NCI-H146 treated with DMSO at 0.1 percent for 48 hours (cell line): ENCODE data around the gene RFXANK.
"Not testable (repeated sequence)": the region's sequence is repeated elsewhere in the genome, so short reads cannot be mapped to it uniquely, and the experiment has no call there.

Experiments
- DNase-seq: peaks from one replicate; lab custom pipeline; 2025; ENCODE audit not compliant: unreplicated experiment; lab: John Stamatoyannopoulos, UW

RFXANK gene

DNA sequence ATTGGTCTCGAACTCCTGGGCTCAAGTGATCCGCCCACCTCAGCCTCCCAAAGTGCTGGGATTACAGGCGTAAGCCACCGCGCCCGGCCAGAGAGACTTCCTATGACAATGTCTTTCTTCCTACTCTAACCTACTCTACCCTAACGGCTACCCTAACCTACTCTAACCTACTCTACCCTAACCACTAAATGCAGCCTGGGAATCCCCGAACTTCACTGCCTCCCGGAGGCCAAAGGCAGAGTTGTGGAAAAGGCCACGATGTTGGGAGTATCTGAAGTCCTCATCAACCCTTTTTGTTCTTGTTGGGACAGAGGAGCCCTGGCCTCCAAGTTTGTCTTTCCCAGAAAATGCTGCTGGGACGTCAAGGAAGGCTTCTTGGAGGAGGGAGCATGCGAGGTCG is 12.1 kb downstream of the RFXANK start:
- no peak for DNase-seq

DNA sequence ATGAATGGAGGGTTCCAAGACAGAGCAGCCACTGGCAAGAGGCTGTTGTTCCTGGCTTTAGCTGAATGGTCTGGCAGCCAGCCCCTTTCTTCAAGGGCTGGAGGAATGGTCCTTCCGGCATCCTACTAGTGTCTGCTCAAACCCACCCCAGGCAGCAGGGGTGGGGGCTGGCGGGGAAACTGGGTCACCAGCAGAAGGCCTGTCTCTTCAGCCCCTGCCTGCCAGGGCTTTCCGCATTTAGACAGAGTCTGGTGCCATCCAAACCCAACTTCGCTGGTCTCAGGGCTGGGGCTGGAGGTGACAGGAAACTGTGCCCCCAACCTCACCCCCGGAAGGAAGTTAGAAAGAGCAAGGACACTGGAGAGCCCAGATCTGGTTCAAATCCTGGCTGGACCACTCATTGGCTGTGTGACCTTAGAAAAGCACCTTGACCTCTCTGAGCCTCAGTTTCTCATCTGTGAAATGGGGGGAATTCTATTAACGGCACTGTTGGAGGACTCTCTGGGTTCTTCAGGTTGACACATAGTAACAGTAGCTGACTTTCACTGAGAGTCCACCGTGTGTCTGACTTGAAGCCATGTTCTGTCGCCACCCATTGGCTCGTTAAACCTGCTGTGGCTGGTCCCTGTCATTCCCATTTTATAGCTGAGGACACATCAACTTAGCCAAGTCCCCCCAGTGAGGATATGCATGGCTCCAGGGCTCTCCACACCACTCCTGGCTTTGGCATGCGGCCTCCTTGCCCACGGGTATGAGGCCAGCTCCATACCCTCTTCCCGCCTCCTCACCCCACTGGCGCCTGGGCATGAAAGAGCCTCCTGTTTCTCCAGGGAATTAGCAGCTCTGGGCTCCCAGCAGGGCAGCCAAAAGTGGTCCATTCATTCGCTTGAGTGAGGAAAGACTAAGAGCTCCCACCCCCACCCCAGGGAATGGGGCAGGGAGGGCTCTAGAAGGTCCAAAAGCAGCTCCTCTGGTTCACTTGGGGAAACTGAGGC is 13.7 kb downstream of the RFXANK start:
- no peak for DNase-seq

DNA sequence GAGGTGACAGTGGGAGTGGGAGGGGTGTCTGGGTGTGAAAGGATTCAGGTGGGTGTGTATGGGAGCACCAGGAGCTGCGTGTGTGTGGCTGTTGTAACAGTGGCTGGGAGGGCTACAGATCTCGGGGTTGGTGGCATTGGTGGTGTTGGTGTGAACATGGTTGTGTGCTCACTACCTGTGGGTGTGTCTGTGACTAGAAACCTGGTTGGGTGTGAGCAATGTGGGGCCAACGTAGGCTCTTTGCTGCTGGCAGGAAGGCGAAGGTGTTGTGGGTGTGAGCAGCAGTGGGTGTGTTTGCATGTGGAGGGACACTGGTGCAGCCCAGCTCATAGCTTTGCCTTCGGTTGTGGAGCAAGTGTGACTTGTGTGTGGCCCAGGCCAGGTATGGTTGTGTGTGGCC is 14.9 kb downstream of the RFXANK start:
- no peak for DNase-seq

DNA sequence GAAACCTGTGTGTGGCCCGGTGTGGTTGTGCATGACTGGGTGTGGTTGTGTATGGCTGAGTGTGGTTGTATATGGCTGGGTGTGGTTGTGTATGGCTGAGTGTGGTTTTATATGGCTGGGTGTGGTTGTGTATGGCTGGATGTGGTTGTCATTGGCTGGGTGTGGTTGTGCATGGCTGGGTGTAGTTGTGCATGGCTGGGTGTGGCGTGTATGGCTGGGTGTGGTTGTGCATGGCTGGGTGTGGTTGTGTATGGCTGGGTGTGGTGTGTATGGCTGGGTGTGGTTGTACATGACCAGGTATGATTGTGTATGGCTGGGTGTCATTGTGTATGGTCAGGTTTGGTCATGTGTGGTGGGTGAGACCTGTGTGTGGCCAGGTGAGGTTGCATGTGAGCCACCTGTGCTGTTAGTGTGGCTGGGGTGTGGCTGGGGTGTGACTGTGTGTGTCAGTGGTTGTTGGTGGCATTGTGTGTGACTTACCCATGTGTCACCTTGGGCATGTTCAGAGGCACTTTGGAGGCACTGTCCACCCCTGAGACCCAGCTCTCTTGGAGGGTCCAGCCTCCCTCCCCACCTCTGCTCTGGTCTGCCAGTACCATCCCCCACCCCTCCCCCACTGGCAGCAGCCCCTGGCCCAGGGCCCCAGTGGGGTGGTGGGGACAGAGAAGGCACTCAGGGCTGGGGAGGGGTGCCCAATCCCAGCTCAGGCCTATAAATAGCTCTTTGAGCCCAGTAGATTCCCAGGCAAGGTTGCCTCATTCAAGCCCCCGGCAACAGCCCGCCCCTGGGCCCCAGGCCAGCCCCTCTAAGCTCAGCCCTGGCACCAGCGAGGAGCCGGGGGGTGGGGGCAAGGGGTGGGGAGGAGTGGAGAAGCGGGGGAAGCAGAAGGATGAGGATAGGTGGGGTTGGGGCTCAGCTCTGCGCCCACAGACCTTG is 15.8 kb downstream of the RFXANK start:
- no peak for DNase-seq

DNA sequence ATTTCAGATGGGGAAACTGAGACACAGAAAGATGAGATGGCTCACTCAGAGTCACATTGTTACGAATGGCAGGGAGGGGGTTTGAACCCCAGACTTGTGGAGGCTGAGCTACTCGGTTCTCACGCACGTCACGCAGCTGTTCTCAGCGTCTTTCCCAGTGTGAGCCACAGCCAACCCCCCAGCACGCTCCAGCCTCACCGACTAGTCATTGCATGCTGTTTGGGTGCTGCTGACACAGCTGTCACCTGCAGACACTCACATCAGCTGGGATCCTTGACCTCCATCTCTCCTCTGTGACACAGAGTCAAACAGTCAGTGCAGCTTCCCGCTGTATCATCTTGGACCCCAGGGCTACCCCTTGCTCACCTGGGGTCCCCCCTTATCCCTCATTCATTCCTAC is 17.3 kb downstream of the RFXANK start:
- peak; percentile 5 for DNase-seq

DNA sequence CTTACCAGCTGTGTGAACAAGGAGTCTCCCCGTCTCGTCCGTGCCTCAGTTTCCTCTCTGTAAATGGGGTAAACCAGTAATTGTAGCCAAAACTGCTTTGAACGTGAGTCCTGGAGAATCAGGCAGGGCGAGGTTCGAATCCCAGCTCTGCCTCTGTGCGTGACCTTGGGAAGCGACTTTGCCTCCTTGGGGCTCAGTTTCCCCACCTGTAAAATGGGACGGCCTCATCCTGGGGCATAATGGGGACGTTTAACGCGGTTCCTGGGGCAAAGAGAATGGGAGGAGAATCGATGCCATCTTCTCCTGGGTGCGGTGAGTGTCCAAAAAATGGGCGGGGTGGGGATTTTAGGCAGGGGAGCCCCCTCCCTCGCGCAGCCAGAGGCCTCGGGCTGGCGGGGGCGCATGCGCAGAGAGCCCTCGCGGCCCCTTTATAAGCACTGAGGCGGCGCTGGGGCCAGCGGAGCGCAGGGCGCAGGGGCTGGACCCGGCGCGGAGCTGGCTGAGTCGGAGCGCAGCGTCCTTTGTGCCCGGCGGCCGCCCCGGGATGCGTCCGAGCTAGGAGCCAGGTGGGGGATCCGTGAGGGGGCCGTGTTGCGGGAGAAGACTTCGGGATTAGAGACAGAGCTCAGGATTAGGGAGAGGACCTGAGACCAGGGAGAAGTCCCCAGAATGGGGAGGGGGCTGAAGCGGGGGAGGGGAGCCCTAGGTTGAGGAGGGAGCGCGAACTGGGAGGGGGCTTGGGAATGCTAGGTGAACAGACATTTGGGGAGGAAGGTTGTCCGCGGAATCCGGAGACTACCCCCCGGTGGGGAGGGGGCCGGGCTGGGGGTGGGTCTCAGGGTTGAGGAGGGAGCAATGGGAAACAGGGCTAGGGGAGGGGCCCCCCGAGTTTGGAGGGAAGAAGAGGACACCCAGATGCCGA is 19.7 kb downstream of the RFXANK start, which contains the start of gene NCAN:
Gene NCAN (plus strand): TSS at position 460 of the 922 bp plus-strand sequence. CDS start 4,996 bp downstream, outside the sequence.
- DNase-seq: peak; percentile 28

DNA sequence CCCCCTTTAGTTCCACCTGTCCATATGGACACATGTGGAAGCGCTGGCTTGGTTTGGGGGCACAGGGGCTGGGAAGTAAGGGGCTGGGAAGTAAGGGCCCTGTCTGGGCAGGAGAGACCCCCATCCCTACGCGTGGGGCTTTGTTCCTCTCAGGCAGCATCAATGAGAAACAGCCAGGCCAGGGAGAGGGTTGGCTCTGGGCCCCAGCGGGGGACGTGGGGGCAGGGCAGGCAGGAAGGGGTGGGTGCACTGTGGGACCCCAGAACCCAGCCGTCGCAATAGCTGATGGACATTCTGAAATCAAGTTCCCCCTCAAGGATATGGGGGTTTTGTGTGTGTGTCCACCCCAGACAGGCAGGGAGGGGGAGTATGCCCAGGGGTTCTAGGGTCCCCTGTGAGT is 20.9 kb downstream of the RFXANK start:
- DNase-seq: no peak

DNA sequence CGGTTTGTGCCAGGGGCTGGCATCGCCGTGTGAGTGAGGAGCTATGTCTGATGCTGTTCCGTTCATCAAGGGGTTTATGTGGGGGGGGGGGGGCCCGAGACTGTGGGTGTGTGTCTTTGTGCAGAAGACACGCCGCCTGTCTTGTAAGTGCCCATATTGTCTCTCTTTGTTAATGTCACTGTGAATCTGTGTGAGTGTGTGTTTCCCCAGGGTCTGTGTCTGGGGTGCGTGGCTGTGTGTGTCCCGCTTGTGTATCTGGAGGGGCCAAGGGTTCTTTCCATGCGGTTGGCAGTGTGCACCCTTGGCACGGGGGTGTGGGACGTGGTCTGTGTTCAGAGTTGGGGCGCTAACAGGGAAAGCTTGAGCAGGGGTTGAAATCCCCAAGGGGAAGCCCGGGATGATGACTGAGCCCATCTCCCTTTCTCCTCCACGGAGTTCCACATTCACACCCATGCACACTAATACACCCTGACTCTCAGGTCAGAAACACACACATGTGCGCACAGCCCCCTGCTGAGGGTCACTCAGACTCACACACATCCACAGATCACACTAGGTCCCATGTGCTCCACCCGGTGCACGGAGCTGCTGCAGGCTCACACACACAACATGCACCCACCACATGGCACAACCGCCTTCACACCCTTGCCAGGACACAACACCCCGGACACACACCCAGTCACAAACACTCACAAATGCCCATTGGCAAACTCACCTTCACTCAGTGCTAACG is 21.5 kb downstream of the RFXANK start:
- no peak for DNase-seq

DNA sequence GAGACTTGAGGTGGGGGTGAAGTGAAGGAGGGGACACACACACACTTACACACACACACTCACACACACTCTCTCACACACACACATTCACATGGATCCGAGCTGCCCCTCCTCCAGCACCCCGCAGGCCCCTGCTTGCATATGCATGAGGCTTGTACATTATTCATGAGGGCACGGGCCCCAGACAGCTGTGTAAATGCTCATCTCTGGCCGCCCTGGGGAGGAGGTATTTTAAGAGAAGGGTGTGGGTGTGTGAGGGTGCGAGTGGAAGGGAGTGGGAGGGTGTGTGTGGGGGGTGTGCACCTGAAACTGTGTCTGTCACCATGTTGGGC is 22.1 kb downstream of the RFXANK start:
- peak; percentile 10 for DNase-seq

DNA sequence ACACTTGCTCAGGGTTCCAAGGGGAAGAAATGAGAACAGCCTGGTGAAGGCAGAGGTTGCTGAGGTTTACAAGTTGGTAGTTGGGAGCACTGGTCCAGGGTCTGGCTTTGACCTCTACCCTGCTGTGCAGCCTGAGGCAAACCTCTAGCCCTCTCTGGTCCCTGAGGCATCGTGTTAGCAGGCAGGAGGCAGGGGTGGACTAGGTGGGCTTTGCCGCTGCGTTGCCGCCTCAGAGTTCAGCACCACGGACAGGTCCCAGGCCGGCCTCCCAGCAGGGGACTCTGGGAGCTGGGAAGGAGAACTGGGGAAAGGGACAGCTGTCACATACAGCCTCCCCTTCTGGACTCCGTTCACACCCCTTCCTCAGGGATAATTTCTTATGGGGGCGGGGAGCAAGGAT is 22.8 kb downstream of the RFXANK start:
- no peak for DNase-seq

DNA sequence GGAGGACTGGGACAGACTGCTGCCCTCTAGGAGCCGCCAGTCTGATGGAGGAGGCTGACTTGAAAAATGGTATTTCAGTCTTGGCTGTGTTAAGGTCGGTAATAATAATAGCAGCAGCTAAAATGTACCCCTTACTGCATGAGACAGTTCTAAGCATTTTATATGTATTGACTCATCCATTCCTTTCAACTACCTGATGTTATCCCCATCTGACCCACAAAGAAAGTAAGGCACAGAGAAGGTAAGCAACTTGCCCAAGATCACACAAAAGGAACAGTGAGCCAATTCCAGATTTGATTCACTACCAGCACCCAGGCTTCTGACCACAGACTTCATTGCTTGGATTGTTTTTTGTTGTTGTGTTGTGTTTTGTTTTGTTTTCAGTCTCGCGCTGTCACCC is 23.7 kb downstream of the RFXANK start:
- no peak for DNase-seq

DNA sequence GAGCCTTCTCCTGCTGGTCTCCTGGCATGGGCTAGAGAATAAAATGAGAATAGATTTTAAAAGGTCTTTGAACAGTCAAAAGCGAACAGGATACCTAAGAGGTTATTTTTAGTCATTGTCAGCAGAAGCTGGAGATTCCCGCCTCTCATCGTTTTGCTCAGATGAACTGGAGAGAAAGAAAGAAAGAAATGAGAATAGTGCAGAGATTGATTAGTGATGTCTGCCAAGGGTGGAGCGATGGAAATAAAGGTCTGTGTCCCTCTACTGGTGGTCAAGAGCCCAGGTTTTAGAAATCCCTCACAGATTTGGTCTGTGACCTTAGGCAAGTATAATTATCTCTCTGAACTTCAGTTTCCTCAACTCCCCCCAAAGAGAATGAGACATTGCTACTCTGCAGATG is 25.0 kb downstream of the RFXANK start:
- DNase-seq: peak; percentile 43

DNA sequence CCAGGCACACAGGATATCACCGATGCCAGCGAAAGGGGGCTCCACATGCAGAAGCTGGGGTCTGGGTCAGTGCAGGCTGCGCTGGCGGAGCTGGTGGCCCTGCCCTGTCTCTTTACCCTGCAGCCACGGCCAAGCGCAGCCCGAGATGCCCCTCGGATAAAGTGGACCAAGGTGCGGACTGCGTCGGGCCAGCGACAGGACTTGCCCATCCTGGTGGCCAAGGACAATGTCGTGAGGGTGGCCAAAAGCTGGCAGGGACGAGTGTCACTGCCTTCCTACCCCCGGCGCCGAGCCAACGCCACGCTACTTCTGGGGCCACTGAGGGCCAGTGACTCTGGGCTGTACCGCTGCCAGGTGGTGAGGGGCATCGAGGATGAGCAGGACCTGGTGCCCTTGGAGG is 26.9 kb downstream of the RFXANK start:
- no peak for DNase-seq

DNA sequence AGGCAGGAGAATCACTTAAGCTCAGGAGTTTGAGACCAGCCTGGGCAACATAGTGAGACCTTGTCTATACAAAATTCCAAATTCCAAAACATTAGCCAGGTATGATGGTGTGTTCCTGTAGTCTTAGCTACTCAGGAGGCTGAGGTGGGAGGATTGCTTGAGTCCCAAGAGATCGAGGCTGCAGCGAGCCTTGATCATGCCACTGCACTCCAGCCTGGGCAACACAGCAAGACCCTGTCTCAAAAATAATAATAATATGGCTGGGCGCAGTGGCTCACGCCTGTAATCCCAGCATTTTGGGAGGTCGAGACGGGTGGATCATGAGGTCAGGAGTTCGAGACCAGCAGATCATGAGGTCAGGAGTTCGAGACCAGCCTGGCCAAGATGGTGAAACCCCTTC is 28.9 kb downstream of the RFXANK start:
- not testable (repeated sequence) for DNase-seq

DNA sequence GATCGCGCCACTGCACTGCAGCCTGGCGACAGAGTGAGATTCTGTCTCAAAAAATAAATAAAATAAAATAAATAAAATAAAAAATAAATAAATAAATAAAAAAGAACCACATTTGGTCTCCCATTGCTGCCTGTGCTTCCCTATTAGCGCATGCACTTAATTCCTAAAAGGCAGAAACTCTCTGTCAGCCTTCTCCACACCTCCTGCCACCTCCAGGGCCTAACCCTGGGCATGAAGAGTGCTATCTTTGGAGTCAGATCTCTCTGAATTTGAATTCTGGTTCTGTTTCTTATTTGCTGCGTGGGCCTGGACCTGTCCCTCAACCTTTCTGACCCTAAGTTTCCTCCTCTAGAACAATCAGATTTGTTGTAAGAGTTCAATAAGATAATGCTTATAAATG is 31.0 kb downstream of the RFXANK start:
- no peak for DNase-seq

DNA sequence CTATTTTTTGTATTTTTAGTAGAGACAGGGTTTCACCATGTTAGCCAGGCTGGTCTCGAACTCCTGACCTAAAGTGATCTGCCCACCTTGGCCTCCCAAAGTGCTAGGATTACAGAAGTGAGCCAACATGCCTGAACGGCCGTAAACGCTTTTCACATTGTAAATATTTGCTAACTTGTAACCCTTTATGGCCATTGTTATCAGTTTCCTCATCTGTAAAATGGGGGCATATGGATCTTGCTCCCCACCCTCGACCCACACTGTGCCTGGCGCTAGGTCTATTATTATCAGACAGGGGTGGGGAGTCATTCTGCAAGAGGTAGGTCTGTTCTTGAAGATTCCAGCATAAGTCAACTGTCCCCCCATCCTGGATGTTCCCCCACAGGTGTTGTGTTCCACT is 31.6 kb downstream of the RFXANK start:
- no peak for DNase-seq

DNA sequence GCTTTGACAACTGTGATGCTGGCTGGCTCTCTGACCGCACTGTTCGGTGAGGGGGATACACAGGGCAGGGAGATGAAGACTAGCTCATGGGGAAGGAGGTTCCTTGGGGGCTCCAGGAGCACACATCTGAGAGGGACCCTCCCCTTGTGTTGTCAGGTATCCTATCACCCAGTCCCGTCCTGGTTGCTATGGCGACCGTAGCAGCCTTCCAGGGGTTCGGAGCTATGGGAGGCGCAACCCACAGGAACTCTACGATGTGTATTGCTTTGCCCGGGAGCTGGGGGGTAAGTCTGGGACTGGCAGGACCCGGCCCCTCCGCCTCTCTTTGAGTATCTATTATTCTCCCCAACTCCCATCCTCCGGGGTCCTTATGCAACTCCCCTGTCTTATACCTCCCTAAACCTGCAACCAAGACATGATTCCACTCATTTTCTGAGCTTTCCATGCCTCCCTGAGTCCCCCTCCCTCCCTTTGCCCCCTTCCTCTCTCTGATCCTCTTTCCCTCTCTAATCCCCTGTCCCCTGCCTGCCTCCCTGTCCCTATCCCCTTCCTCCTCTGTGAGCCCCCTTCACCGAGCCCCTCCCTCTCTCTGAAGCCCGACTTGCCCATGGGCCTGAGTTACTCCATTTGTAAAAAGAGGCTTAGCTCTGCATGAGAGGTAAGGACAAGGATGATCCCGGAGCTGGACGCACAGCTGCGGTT is 32.2 kb downstream of the RFXANK start:
- DNase-seq: no peak

DNA sequence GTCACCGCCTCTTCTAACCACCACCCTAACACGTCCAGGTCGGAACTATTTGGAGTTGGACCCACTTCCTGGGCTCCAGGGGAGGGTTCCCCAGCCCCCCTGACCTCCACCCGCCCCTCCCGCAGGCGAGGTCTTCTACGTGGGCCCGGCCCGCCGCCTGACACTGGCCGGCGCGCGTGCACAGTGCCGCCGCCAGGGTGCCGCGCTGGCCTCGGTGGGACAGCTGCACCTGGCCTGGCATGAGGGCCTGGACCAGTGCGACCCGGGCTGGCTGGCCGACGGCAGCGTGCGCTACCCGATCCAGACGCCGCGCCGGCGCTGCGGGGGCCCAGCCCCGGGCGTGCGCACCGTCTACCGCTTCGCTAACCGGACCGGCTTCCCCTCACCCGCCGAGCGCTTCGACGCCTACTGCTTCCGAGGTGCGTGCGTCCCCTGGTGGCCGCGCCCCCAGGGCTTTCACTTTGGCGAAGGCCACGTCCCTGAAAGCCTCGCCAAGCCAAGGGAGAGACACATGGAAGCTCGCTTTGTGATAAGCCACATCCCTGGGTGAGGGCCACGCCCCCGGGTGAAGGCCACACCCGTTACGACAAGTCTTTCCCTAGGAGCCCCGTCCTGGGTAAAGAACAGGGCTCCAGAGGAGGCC is 32.9 kb downstream of the RFXANK start:
- peak; percentile 72 for DNase-seq

DNA sequence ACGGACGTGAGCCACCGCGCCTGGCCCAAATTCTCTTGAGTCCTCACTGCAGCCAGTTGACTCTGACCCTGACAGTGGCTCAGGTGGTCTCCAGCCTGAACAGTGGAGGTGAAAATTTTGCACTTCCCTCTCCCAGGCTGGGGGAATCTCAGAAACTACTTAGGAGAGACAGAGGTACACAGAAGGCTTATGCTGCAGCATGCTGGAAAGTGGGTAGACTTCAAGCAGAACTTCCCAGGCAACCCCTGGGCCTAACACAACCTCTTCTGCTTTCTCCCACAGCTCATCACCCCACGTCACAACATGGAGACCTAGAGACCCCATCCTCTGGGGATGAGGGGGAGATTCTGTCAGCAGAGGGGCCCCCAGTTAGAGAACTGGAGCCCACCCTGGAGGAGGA is 34.1 kb downstream of the RFXANK start:
- no peak for DNase-seq
